ENCODE results near the gene GIPR.

GRCh38 chr19:45632468-45633196 is 35.4 kb upstream of the GIPR start:
- TF ChIP-seq GATA3 (IDR thresholded peaks at IDR 0.05; ENCODE audit: low read depth, low read length) (no peak), GATA2 (IDR thresholded peaks at IDR 0.05; ENCODE audit: low read depth, low read length) (no peak)
